ENCODE results near the gene CNBP.

DNA sequence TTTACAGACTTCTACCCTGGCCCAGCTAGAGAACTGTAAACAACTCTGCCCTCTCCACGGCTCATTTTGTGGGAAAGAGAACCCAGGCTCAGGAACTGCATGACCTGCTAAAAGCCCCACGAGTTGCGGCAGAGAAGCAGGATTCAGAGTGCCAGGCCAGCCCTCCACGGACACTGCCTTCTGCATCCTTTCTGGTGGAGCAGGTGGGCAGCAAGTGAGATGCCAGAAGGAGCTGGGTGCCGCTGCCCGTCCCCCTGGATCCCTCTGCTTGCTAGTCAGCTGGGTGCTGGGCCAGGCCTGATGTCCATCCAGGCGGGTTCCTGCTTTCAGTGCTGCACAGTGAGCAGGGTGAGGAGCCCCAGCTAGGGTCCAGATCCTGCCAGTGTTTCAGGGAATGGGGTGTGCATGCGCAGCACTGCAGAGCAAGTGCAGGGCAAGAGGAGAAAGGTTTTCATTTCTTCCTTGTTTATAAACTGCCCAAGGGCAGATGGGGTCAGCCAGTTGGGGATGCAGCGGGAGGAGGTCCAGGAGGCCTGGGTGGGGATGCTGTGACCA is 56.9 kb downstream of the CNBP start:
- TF ChIP-seq, protein P1, sequence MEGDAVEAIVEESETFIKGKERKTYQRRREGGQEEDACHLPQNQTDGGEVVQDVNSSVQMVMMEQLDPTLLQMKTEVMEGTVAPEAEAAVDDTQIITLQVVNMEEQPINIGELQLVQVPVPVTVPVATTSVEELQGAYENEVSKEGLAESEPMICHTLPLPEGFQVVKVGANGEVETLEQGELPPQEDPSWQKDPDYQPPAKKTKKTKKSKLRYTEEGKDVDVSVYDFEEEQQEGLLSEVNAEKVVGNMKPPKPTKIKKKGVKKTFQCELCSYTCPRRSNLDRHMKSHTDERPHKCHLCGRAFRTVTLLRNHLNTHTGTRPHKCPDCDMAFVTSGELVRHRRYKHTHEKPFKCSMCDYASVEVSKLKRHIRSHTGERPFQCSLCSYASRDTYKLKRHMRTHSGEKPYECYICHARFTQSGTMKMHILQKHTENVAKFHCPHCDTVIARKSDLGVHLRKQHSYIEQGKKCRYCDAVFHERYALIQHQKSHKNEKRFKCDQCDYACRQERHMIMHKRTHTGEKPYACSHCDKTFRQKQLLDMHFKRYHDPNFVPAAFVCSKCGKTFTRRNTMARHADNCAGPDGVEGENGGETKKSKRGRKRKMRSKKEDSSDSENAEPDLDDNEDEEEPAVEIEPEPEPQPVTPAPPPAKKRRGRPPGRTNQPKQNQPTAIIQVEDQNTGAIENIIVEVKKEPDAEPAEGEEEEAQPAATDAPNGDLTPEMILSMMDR (IDR thresholded peaks at IDR 0.05): no peak
- TF ChIP-seq ZFX (IDR thresholded peaks at IDR 0.05; ENCODE audit: borderline replicate concordance): no peak
